A549 (cell line): ENCODE results near the gene SPSB1.

Experiments
- CHD4 ChIP-seq: fragments of 200-600 bp; sonication (generic); IDR thresholded peaks from 2 replicates; pipeline ENCODE4 v1.6.1; 2016; ENCODE audit warnings: antibody characterized with exemption, mild to moderate bottlenecking, borderline replicate concordance
- CTCF ChIP-seq: fragments of >200 bp; sonication (Bioruptor Twin); formaldehyde crosslinking; IDR thresholded peaks from 3 replicates; pipeline ENCODE4 v1.5.1; 2016
- E2F6 ChIP-seq: IDR thresholded peaks from 2 replicates; pipeline ENCODE4 v1.6.1; 2012; ENCODE audit warnings: low read depth, borderline replicate concordance
- MAFK ChIP-seq: fragments of 450-650 bp; IDR thresholded peaks from 2 replicates; pipeline ENCODE4 v1.6.1; 2014; ENCODE audit not compliant: partially characterized antibody
- PHF8 ChIP-seq: fragments of 200-600 bp; sonication (generic); IDR thresholded peaks from 2 replicates; pipeline ENCODE4 v1.6.1; 2016; ENCODE audit warnings: low read depth, mild to moderate bottlenecking, antibody characterized with exemption, moderate library complexity, borderline replicate concordance
- POLR2A ChIP-seq: IDR thresholded peaks from 2 replicates; pipeline ENCODE4 v1.6.1; 2012; ENCODE audit warnings: mild to moderate bottlenecking, low read length
- RAD21 ChIP-seq, 2 experiments: fragments of >200 bp in 1 of 2; sonication (Bioruptor Twin) in 1 of 2; formaldehyde crosslinking in 1 of 2; IDR thresholded peaks in 1 of 2; conservative IDR thresholded peaks in 1 of 2; 2 replicates in 1 of 2; 3 replicates in 1 of 2; pipeline ENCODE4 v1.6.1; 2012 to 2018; ENCODE audit warnings: inconsistent platforms in 1 of 2
- REST ChIP-seq: fragments of 200-600 bp; sonication (generic); IDR thresholded peaks from 2 replicates; pipeline ENCODE4 v1.6.1; 2016; ENCODE audit warnings: antibody characterized with exemption, mild to moderate bottlenecking, moderate library complexity
- USF2 ChIP-seq: fragments of 450-650 bp; IDR thresholded peaks from 2 replicates; pipeline ENCODE4 v1.6.1; 2014; ENCODE audit warnings: antibody characterized with exemption

GRCh38 chr1:9373619-9374018 lies 80.9 kb downstream of the SPSB1 start:
- TF ChIP-seq CTCF, result no peak
- TF ChIP-seq CHD4, result no peak
- no peak for TF ChIP-seq USF2
- no peak for TF ChIP-seq PHF8
- no peak for TF ChIP-seq RAD21 (conservative IDR thresholded peaks at IDR 0.05 in 1 of 2, IDR thresholded peaks at IDR 0.05 in 1 of 2)
- no peak for TF ChIP-seq REST
- TF ChIP-seq E2F6, result no peak
- no peak for TF ChIP-seq POLR2A
- TF ChIP-seq MAFK, result no peak
